Activated CD4-positive, alpha-beta T cell treated with anti-CD3 and anti-CD28 coated beads for 1 hour (primary cell): ENCODE data around the gene FKBP8.
A peak's percentile ranks its signal among the peaks of the same experiment; 100 is the strongest.
"Not testable (repeated sequence)": the region's sequence is repeated elsewhere in the genome, so short reads cannot be mapped to it uniquely, and the experiment has no call there.

Experiments
- DNase-seq: peaks from one replicate; pipeline ENCODE4 v3.0.0-alpha.2; 2020

Gene FKBP8

GRCh38 chr19:18542941-18543813 is at the start of gene FKBP8:
TSS of gene FKBP8 (minus strand) at chr19:18543573. CDS start at chr19:18541970, 1,603 bp downstream.
- peak; percentile 88 for DNase-seq

- not testable (repeated sequence) for DNase-seq
These were observed 49.4 kb upstream of the FKBP8 start for GRCh38 chr19:18592732-18593131.

- DNase-seq = no peak
These were observed 48.5 kb upstream of the FKBP8 start for GRCh38 chr19:18591735-18592385.

- no peak for DNase-seq
These were observed 47.2 kb upstream of the FKBP8 start for GRCh38 chr19:18590273-18591272.

GRCh38 chr19:18589380-18590272 is 46.3 kb upstream of the FKBP8 start:
- DNase-seq = peak; percentile 56

GRCh38 chr19:18588611-18589379 is 45.4 kb upstream of the FKBP8 start, which contains the start of gene REX1BD:
TSS of gene REX1BD (plus strand) at chr19:18588798. CDS start at chr19:18588802, 4 bp downstream.
- peak; percentile 83 for DNase-seq

GRCh38 chr19:18587962-18588610 is 44.7 kb upstream of the FKBP8 start:
- no peak for DNase-seq

GRCh38 chr19:18587561-18587960 is 44.2 kb upstream of the FKBP8 start:
- DNase-seq = no peak

- DNase-seq = no peak
These were observed 42.9 kb upstream of the FKBP8 start for GRCh38 chr19:18586306-18586705.

GRCh38 chr19:18580311-18580710 is 36.9 kb upstream of the FKBP8 start:
- no peak for DNase-seq

- DNase-seq = no peak
These were observed 34.1 kb upstream of the FKBP8 start for GRCh38 chr19:18577365-18577914.

GRCh38 chr19:18576383-18576782 is 33.0 kb upstream of the FKBP8 start:
- DNase-seq = no peak

GRCh38 chr19:18574691-18575291 is 31.4 kb upstream of the FKBP8 start:
- no peak for DNase-seq

GRCh38 chr19:18571564-18572344 is 28.4 kb upstream of the FKBP8 start, which contains the start of gene UBA52:
TSS of gene UBA52 (plus strand) at chr19:18571857. CDS start at chr19:18573301, 1,444 bp downstream.
- peak; percentile 99 for DNase-seq

- no peak for DNase-seq
These were observed 25.0 kb upstream of the FKBP8 start for GRCh38 chr19:18568367-18568766.

- no peak for DNase-seq
These were observed 23.6 kb upstream of the FKBP8 start for GRCh38 chr19:18566953-18567352.

GRCh38 chr19:18562086-18562485 is 18.7 kb upstream of the FKBP8 start:
- DNase-seq = no peak

- DNase-seq = no peak
These were observed 16.3 kb upstream of the FKBP8 start for GRCh38 chr19:18559685-18560084.

- no peak for DNase-seq
These were observed 15.2 kb upstream of the FKBP8 start for GRCh38 chr19:18558604-18559003.
